Central memory CD8-positive, alpha-beta T cell (primary cell): ENCODE data around the gene PPIL1.

Experiments
- ATAC-seq: fragments of 150-1000 bp; cut with Tn5 transposase; replicated peaks from 2 replicates; pipeline ENCODE4 v1.10.0; 2022; ENCODE audit warnings: mild to moderate bottlenecking, moderate FRiP score, moderate number of reproducible peaks; ENCODE audit not compliant: poor library complexity, severe bottlenecking; ENCODE audit errors: extremely low read depth
- DNase-seq, 2 donors: peaks; one replicate each; pipeline ENCODE4 v3.0.0; 2021; ENCODE audit warnings: low spot score in 2 of 2
- H3K27ac Mint-ChIP-seq: one replicate; pipeline ENCODE4 v1.8.0; 2022; ENCODE audit warnings: low read depth, mild to moderate bottlenecking, moderate library complexity, mixed read lengths
- H3K27me3 Mint-ChIP-seq: one replicate; pipeline ENCODE4 v1.8.0; 2022; ENCODE audit warnings: mixed read lengths
- H3K36me3 Mint-ChIP-seq: one replicate; pipeline ENCODE4 v1.8.0; 2022; ENCODE audit warnings: mild to moderate bottlenecking, moderate library complexity, mixed read lengths; ENCODE audit not compliant: insufficient read depth
- H3K4me1 Mint-ChIP-seq: one replicate; pipeline ENCODE4 v1.8.0; 2022; ENCODE audit warnings: mixed read lengths
- H3K4me3 Mint-ChIP-seq: one replicate; pipeline ENCODE4 v1.8.0; 2022; ENCODE audit warnings: mild to moderate bottlenecking, moderate library complexity, mixed read lengths
- H3K9me3 Mint-ChIP-seq: one replicate; pipeline ENCODE4 v1.8.0; 2022; ENCODE audit warnings: mixed read lengths

The PPIL1 gene

GRCh38 chr6:36845233-36845632, 29.4 kb downstream of the PPIL1 start:
- Mint-ChIP-seq H3K27ac (no peak overlapping the region), H3K4me3 (no peak overlapping the region), H3K4me1 (peaks cover 8% of the 10 kb centered on the region), H3K36me3 (peaks cover under 1% of the 10 kb centered on the region), H3K9me3 (no peaks in the 10 kb centered on the region), H3K27me3 (peaks cover 9% of the 10 kb centered on the region)
- no peak for DNase-seq
- ATAC-seq: no peak

- Mint-ChIP-seq H3K27ac (no peak overlapping the region), H3K9me3 (no peaks in the 10 kb centered on the region), H3K4me1 (peaks cover 8% of the 10 kb centered on the region), H3K27me3 (peaks cover 10% of the 10 kb centered on the region), H3K4me3 (no peak overlapping the region), H3K36me3 (no peaks in the 10 kb centered on the region)
- ATAC-seq (no peak), DNase-seq (no peak)
Observed at GRCh38 chr6:36844232-36845170, 30.1 kb downstream of the PPIL1 start.

GRCh38 chr6:36843170-36843569, 31.4 kb downstream of the PPIL1 start:
- Mint-ChIP-seq H3K27me3 (peaks cover 21% of the 10 kb centered on the region), H3K4me3 (no peak overlapping the region), H3K4me1 (peaks cover 16% of the 10 kb centered on the region), H3K9me3 (no peaks in the 10 kb centered on the region), H3K27ac (no peak overlapping the region), H3K36me3 (no peaks in the 10 kb centered on the region)
- DNase-seq: no peak
- ATAC-seq: no peak

- DNase-seq (no peak), ATAC-seq (no peak)
- Mint-ChIP-seq H3K27ac (no peak overlapping the region), H3K9me3 (no peaks in the 10 kb centered on the region), H3K36me3 (no peaks in the 10 kb centered on the region), H3K27me3 (peaks cover 34% of the 10 kb centered on the region), H3K4me1 (peaks cover 16% of the 10 kb centered on the region), H3K4me3 (no peak overlapping the region)
Observed at GRCh38 chr6:36841756-36842155, 32.8 kb downstream of the PPIL1 start.

GRCh38 chr6:36840432-36841403, 33.9 kb downstream of the PPIL1 start:
- DNase-seq (peak in 1 of 2 donors; percentile 20), ATAC-seq (peak; percentile 57)
- Mint-ChIP-seq H3K27ac (no peak overlapping the region), H3K9me3 (no peaks in the 10 kb centered on the region), H3K36me3 (no peaks in the 10 kb centered on the region), H3K27me3 (peaks cover 34% of the 10 kb centered on the region), H3K4me3 (peak overlapping the region; percentile 59), H3K4me1 (peaks cover 16% of the 10 kb centered on the region)

GRCh38 chr6:36839749-36840431, 34.7 kb downstream of the PPIL1 start:
- peaks cover 16% of the 10 kb centered on the region for H3K4me1 Mint-ChIP-seq
- ATAC-seq: peak; percentile 70

GRCh38 chr6:36838896-36839748, 35.5 kb downstream of the PPIL1 start, which contains the start of gene CPNE5:
TSS of gene CPNE5 (minus strand) at chr6:36839444. CDS start at chr6:36839377, 67 bp downstream.
- H3K27ac Mint-ChIP-seq: no peak within 1 kb of the TSS
- peaks cover 34% of the 10 kb centered on the region for H3K27me3 Mint-ChIP-seq
- H3K4me1 Mint-ChIP-seq: peaks cover 16% of the 10 kb centered on the region
- no peak for ATAC-seq
- no peaks in the 10 kb centered on the region for H3K9me3 Mint-ChIP-seq
- H3K36me3 Mint-ChIP-seq: no peaks in the 10 kb centered on the region
- peak within 1 kb of the TSS; percentile 59 for H3K4me3 Mint-ChIP-seq
- DNase-seq: no peak

More at GRCh38 chr6:36839749-36840431, 34.7 kb downstream of the PPIL1 start:
- peak overlapping the region; percentile 59 for H3K4me3 Mint-ChIP-seq
- DNase-seq: no peak
- H3K27ac Mint-ChIP-seq: no peak overlapping the region
- H3K36me3 Mint-ChIP-seq: no peaks in the 10 kb centered on the region
- peaks cover 34% of the 10 kb centered on the region for H3K27me3 Mint-ChIP-seq
- no peaks in the 10 kb centered on the region for H3K9me3 Mint-ChIP-seq

GRCh38 chr6:36837686-36838085, 36.9 kb downstream of the PPIL1 start:
- H3K4me1 Mint-ChIP-seq: peaks cover 16% of the 10 kb centered on the region
- no peak overlapping the region for H3K4me3 Mint-ChIP-seq
- no peak overlapping the region for H3K27ac Mint-ChIP-seq
- H3K9me3 Mint-ChIP-seq: no peaks in the 10 kb centered on the region
- no peaks in the 10 kb centered on the region for H3K36me3 Mint-ChIP-seq
- H3K27me3 Mint-ChIP-seq: peaks cover 34% of the 10 kb centered on the region
- ATAC-seq: no peak
- no peak for DNase-seq

- ATAC-seq: no peak
- H3K4me3 Mint-ChIP-seq: no peak overlapping the region
- peaks cover 34% of the 10 kb centered on the region for H3K27me3 Mint-ChIP-seq
- H3K4me1 Mint-ChIP-seq: peaks cover 16% of the 10 kb centered on the region
- no peaks in the 10 kb centered on the region for H3K9me3 Mint-ChIP-seq
- H3K27ac Mint-ChIP-seq: no peak overlapping the region
- no peak for DNase-seq
- no peaks in the 10 kb centered on the region for H3K36me3 Mint-ChIP-seq
Observed at GRCh38 chr6:36837022-36837339, 37.6 kb downstream of the PPIL1 start.

- no peaks in the 10 kb centered on the region for H3K36me3 Mint-ChIP-seq
- H3K27ac Mint-ChIP-seq: no peak overlapping the region
- no peaks in the 10 kb centered on the region for H3K9me3 Mint-ChIP-seq
- peaks cover 34% of the 10 kb centered on the region for H3K27me3 Mint-ChIP-seq
- DNase-seq (no peak), ATAC-seq (no peak)
- no peak overlapping the region for H3K4me3 Mint-ChIP-seq
- H3K4me1 Mint-ChIP-seq: peaks cover 16% of the 10 kb centered on the region
Observed at GRCh38 chr6:36836111-36837021, 38.2 kb downstream of the PPIL1 start.
